SU-DHL-6 (cell line): ENCODE data around the gene PTPRC.

ENCODE experiments used
- H2AFZ ChIP-seq: fragments of 200-600 bp; sonication (generic); 2 replicates; pipeline ENCODE4 v1.6.1; 2014; ENCODE audit warnings: low read depth, mild to moderate bottlenecking, moderate library complexity, mixed read lengths, antibody characterized with exemption, low read length; ENCODE audit not compliant: severe bottlenecking
- H3F3A ChIP-seq: fragments of 200-600 bp; shearing (Covaris generic); 2 replicates; pipeline ENCODE4 v1.6.0; 2016; ENCODE audit warnings: antibody characterized with exemption, mild to moderate bottlenecking; ENCODE audit not compliant: insufficient read depth
- H3K27ac ChIP-seq: fragments of 200-600 bp; sonication (generic); 2 replicates; pipeline ENCODE4 v1.5.1; 2016; ENCODE audit warnings: low read depth, mild to moderate bottlenecking, low read length, moderate library complexity, mixed read lengths
- H3K27me3 ChIP-seq: fragments of 200-600 bp; sonication (generic), shearing (Covaris generic); 2 replicates; pipeline ENCODE4 v1.6.0; 2014; ENCODE audit warnings: mild to moderate bottlenecking, low read length
- H3K36me3 ChIP-seq: fragments of 200-600 bp; sonication (generic); 2 replicates; pipeline ENCODE4 v1.6.1; 2014; ENCODE audit warnings: mild to moderate bottlenecking, low read length, mixed read lengths
- H3K4me2 ChIP-seq: fragments of 300-600, 200-600 bp; shearing (Covaris generic), sonication (generic); 2 replicates; pipeline ENCODE4 v1.6.0; 2014; ENCODE audit warnings: low read length, low read depth, mild to moderate bottlenecking; ENCODE audit not compliant: poor library complexity, severe bottlenecking
- H3K4me3 ChIP-seq: fragments of 200-600 bp; sonication (generic); 2 replicates; pipeline ENCODE4 v1.5.1; 2014; ENCODE audit warnings: antibody characterized with exemption, low read length, mild to moderate bottlenecking, mixed read lengths; ENCODE audit not compliant: insufficient read depth, poor library complexity, severe bottlenecking
- H3K79me2 ChIP-seq: fragments of 200-600 bp; sonication (generic); 2 replicates; pipeline ENCODE4 v1.6.1; 2014; ENCODE audit warnings: mild to moderate bottlenecking, low read length, moderate library complexity; ENCODE audit not compliant: insufficient read depth
- H3K9ac ChIP-seq: fragments of 200-600 bp; sonication (generic); 2 replicates; pipeline ENCODE4 v1.7.0; 2014; ENCODE audit warnings: mild to moderate bottlenecking, low read length
- H3K9me2 ChIP-seq: fragments of 200-600 bp; sonication (generic); replicated peaks from 2 replicates; pipeline ENCODE4 v1.6.1; 2014; ENCODE audit warnings: low read length; ENCODE audit not compliant: insufficient read depth
- H3K9me3 ChIP-seq: fragments of 200-600 bp; sonication (generic); 2 replicates; pipeline ENCODE4 v1.6.1; 2014; ENCODE audit warnings: low read length, mixed read lengths; ENCODE audit not compliant: insufficient read depth
- H4K20me1 ChIP-seq: fragments of 200-600 bp; sonication (generic); 2 replicates; pipeline ENCODE4 v1.6.1; 2014; ENCODE audit warnings: low read depth, mild to moderate bottlenecking, antibody characterized with exemption, low read length, moderate library complexity, mixed read lengths
- CTCF ChIP-seq: fragments of 200-600 bp; sonication (generic); IDR thresholded peaks from one replicate; pipeline ENCODE4 v1.5.1; 2017; ENCODE audit warnings: antibody characterized with exemption, mild to moderate bottlenecking, low read length, moderate library complexity; ENCODE audit not compliant: insufficient read depth, poor library complexity, severe bottlenecking
- EZH2phosphoT487 ChIP-seq: fragments of 200-600 bp; sonication (generic), shearing (Covaris generic); conservative IDR thresholded peaks from 2 replicates; pipeline ENCODE4 v1.6.1; 2018; ENCODE audit warnings: mild to moderate bottlenecking, antibody characterized with exemption, low read length, moderate library complexity, mixed read lengths

PTPRC gene

GRCh38 chr1:198680174-198680875, 41.5 kb downstream of the PTPRC start:
- no peaks in the 10 kb centered on the region for H3K27me3 ChIP-seq
- no peak overlapping the region for H2AFZ ChIP-seq
- peaks cover 89% of the 10 kb centered on the region for H3K79me2 ChIP-seq
- H4K20me1 ChIP-seq = no peaks in the 10 kb centered on the region
- H3K36me3 ChIP-seq = no peaks in the 10 kb centered on the region
- H3K9me3 ChIP-seq = no peaks in the 10 kb centered on the region
- H3K4me3 ChIP-seq = no peak overlapping the region
- peaks cover 91% of the 10 kb centered on the region for H3F3A ChIP-seq
- no peaks in the 10 kb centered on the region for H3K9me2 ChIP-seq
- peak overlapping the region; percentile 99 for H3K27ac ChIP-seq
- peak overlapping the region; percentile 95 for H3K4me2 ChIP-seq
- peak overlapping the region; percentile 48 for H3K9ac ChIP-seq
- TF ChIP-seq EZH2phosphoT487 (no peak), CTCF (no peak)

- Histone ChIP-seq H3K9me3 (no peaks in the 10 kb centered on the region), H3F3A (peaks cover 87% of the 10 kb centered on the region), H3K27ac (peak overlapping the region; percentile 99), H4K20me1 (no peaks in the 10 kb centered on the region), H3K36me3 (no peaks in the 10 kb centered on the region), H3K9me2 (no peaks in the 10 kb centered on the region), H3K4me3 (peak overlapping the region; percentile 18), H3K4me2 (peak overlapping the region; percentile 95), H3K79me2 (peaks cover 89% of the 10 kb centered on the region), H3K27me3 (no peaks in the 10 kb centered on the region), H3K9ac (peak overlapping the region; percentile 48; the same call in 1 of the 2 replicates), H2AFZ (no peak overlapping the region)
- TF ChIP-seq CTCF = no peak
- no peak for TF ChIP-seq EZH2phosphoT487
Measured at GRCh38 chr1:198681252-198681651, 42.4 kb downstream of the PTPRC start.

GRCh38 chr1:198681831-198682759, 43.3 kb downstream of the PTPRC start:
- Histone ChIP-seq H3K4me3 (peak overlapping the region; percentile 36), H3K27me3 (no peaks in the 10 kb centered on the region), H3K79me2 (peaks cover 89% of the 10 kb centered on the region), H3K9me2 (no peaks in the 10 kb centered on the region), H3K4me2 (peak overlapping the region; percentile 95), H3F3A (peaks cover 78% of the 10 kb centered on the region), H3K9me3 (no peaks in the 10 kb centered on the region), H4K20me1 (no peaks in the 10 kb centered on the region), H2AFZ (no peak overlapping the region), H3K36me3 (0 out of 2 replicates have a peak, but pooled peaks cover 4% of the 10 kb centered on the region), H3K27ac (peak overlapping the region; percentile 99), H3K9ac (peak overlapping the region; percentile 59)
- TF ChIP-seq CTCF = no peak
- no peak for TF ChIP-seq EZH2phosphoT487
